Right cardiac atrium (tissue), 5 donors: ENCODE results near the gene TCP11X1. TPM values are rescaled to one million over a fixed set of nuclear protein-coding genes. Genes with fewer than 3 reads are reported as not detected.
"Not testable (repeated sequence)": the region's sequence is repeated elsewhere in the genome, so short reads cannot be mapped to it uniquely, and the experiment has no call there.

ENCODE experiments used
- ATAC-seq, 2 donors: fragments of 200-7000 bp; cut with Tn5 transposase; one replicate each; pipeline versions ENCODE4 v1.8.0 to v1.9.1; 2020; ENCODE audit warnings: moderate library complexity in 2 of 2, mild to moderate bottlenecking in 1 of 2
- DNase-seq, 3 donors: peaks; one replicate each; pipeline ENCODE4 v3.0.0-alpha.2; 2020
- H3K27ac ChIP-seq: one replicate; pipeline ENCODE4 v1.5.1; 2013; ENCODE audit warnings: mild to moderate bottlenecking, low read length, control low read depth, moderate library complexity
- H3K27me3 ChIP-seq: one replicate; pipeline ENCODE4 v1.6.1; 2013; ENCODE audit not compliant: control insufficient read depth, insufficient read depth
- H3K4me1 ChIP-seq: one replicate; pipeline ENCODE4 v1.6.1; 2013; ENCODE audit warnings: low read length; ENCODE audit not compliant: control insufficient read depth, insufficient read depth
- H3K4me3 ChIP-seq: one replicate; pipeline ENCODE4 v1.5.1; 2013; ENCODE audit warnings: low read length, control low read depth
- H3K9me3 ChIP-seq: one replicate; pipeline ENCODE4 v1.6.1; 2013; ENCODE audit warnings: low read length; ENCODE audit not compliant: control insufficient read depth
- WGBS: extraction: QIAGEN DNeasy Blood & Tissue Kit; methylation state at CpG from one replicate; pipeline ENCODE4 v1.1.7; 2013; 5-methylcytosine and 5-hydroxymethylcytosine counted together
- intact Hi-C, 4 donors: fragments of 100-400 bp; cut with DNase I; formaldehyde crosslinking; loops; one replicate each; pipeline versions ENCODE4 v1.11.0 to v1.14.0; 2022 to 2023
- long read RNA-seq, 4 donors: library from polyadenylated mRNA; unstranded; transcript quantifications; one replicate each; pipeline ENCODE4 v2.0.0, GENCODE V29; 2020 to 2021
- polyA plus RNA-seq: library from polyadenylated mRNA; stranded (reverse); fragments of 200-250 nt; gene quantifications from one replicate; pipeline ENCODE4 v1.2.3, GENCODE V29; 2013
- total RNA-seq, 4 donors: library from RNA; stranded (reverse); fragmentation: NEBNext Ultra II Directional; extraction: Animal tissue kit (Norgen Biotek cat#: 25700); gene quantifications; one replicate each; pipeline ENCODE4 v1.2.1, GENCODE V29; 2021
- donor health status: healthy with polysubstance abuse.
- donor health status: DM: no; HTN: yes; CAD: no.
- donor health status: DM: no; HTN: no; CAD: no.
- donor health status: DM: no; HTN: yes; CAD: no; lungs with severe emphysema.
- donor health status: DM: yes; HTN: yes; CAD: no.

The TCP11X1 gene
- total RNA-seq (not detected), polyA plus RNA-seq (not detected)
- long read RNA-seq, donor 1: 0 reads
- long read RNA-seq, donor 2: 0 reads
- long read RNA-seq, donor 3: 0 reads
- long read RNA-seq, donor 4: 0 reads

- DNase-seq: peak in 1 of 3 donors; percentile 15
- intact Hi-C loops, H3K27ac ChIP-seq, H3K4me1 ChIP-seq, H3K4me3 ChIP-seq, ATAC-seq, H3K27me3 ChIP-seq, H3K9me3 ChIP-seq: not testable (repeated sequence)
- no CpG with 5 or more reads among the region's 15 CpGs for WGBS
Observed at GRCh38 chrX:102214986-102215385, at the start of gene TCP11X1. TSS of gene TCP11X1 (plus strand) at chrX:102215301.

- Histone ChIP-seq H3K4me1 (no peaks in the 10 kb centered on the region), H3K9me3 (no peaks in the 10 kb centered on the region), H3K4me3 (no peak overlapping the region), H3K27me3 (no peaks in the 10 kb centered on the region), H3K27ac (no peak overlapping the region)
- DNase-seq: no peak
- no peak for ATAC-seq
- WGBS: 73% methylated on average over 7 of the region's 7 CpGs
- intact Hi-C loops: no loop called here
Observed at GRCh38 chrX:102185967-102186720, 29.0 kb upstream of the TCP11X1 start.

- H3K4me1 ChIP-seq, H3K4me3 ChIP-seq, DNase-seq, H3K9me3 ChIP-seq, H3K27me3 ChIP-seq, intact Hi-C loops, H3K27ac ChIP-seq: not testable (repeated sequence)
- ATAC-seq: peak in 1 of 2 donors; percentile 58
- WGBS: no CpG with 5 or more reads among the region's 5 CpGs
Observed at GRCh38 chrX:102207940-102208339, 7.2 kb upstream of the TCP11X1 start.

- intact Hi-C loops, DNase-seq, H3K27ac ChIP-seq, H3K4me1 ChIP-seq, ATAC-seq, H3K4me3 ChIP-seq, H3K9me3 ChIP-seq, H3K27me3 ChIP-seq: not testable (repeated sequence)
- WGBS: no CpG with 5 or more reads among the region's 3 CpGs
Observed at GRCh38 chrX:102216497-102216896, 1.4 kb downstream of the TCP11X1 start.

GRCh38 chrX:102235678-102236077 is 20.6 kb downstream of the TCP11X1 start:
- H3K27ac ChIP-seq, H3K27me3 ChIP-seq, H3K4me3 ChIP-seq, H3K9me3 ChIP-seq, intact Hi-C loops, H3K4me1 ChIP-seq, ATAC-seq: not testable (repeated sequence)
- 80% methylated on average over 5 of the region's 7 CpGs for WGBS
- peak; percentile 1 to 19 (median 3) for DNase-seq

- intact Hi-C loops, H3K4me3 ChIP-seq, ATAC-seq, H3K9me3 ChIP-seq, H3K27ac ChIP-seq, H3K27me3 ChIP-seq, H3K4me1 ChIP-seq, DNase-seq: not testable (repeated sequence)
- 85% methylated on average over 10 of the region's 15 CpGs for WGBS
Observed at GRCh38 chrX:102240265-102240664, 25.2 kb downstream of the TCP11X1 start.

- H3K4me1 ChIP-seq, H3K27me3 ChIP-seq, intact Hi-C loops, DNase-seq, H3K27ac ChIP-seq, H3K4me3 ChIP-seq, H3K9me3 ChIP-seq, ATAC-seq: not testable (repeated sequence)
- no CpG with 5 or more reads among the region's 9 CpGs for WGBS
Observed at GRCh38 chrX:102246893-102247292, 31.8 kb downstream of the TCP11X1 start, which contains the start of gene NXF2. TSS of gene NXF2 (plus strand) at chrX:102247167. CDS start at chrX:102307079, 59,912 bp downstream.

- no CpG with 5 or more reads among the region's 4 CpGs for WGBS
- ATAC-seq, intact Hi-C loops: not testable (repeated sequence)
Observed at GRCh38 chrX:102272231-102272630, 57.1 kb downstream of the TCP11X1 start.

More at GRCh38 chrX:102272231-102272630, 57.1 kb downstream of the TCP11X1 start:
- not testable (repeated sequence) for H3K4me3 ChIP-seq, H3K9me3 ChIP-seq, H3K27ac ChIP-seq, H3K27me3 ChIP-seq, H3K4me1 ChIP-seq, DNase-seq

Other genes with a start within 250 kb of the TCP11X1 start
- 10 to 100 TPM in 3 of 4 donors, 1 to 10 TPM in 1; 3.1 to 20.6 (median 19.4) TPM for gene TCEAL2, start 89.6 kb upstream of the TCP11X1 start, total RNA-seq
- 7.6 TPM for gene TCEAL2, start 89.6 kb upstream of the TCP11X1 start, polyA plus RNA-seq
- gene TCEAL6, start 72.8 kb upstream of the TCP11X1 start, total RNA-seq: not detected
- not detected for gene TCEAL6, start 72.8 kb upstream of the TCP11X1 start, polyA plus RNA-seq
- gene BEX5, start 59.3 kb upstream of the TCP11X1 start, total RNA-seq: 1 to 10 TPM; 1.2 to 4.7 (median 3.4) TPM
- gene BEX5, start 59.3 kb upstream of the TCP11X1 start, polyA plus RNA-seq: 2.4 TPM
- not detected for gene NXF2, start 31.9 kb downstream of the TCP11X1 start, total RNA-seq
- not detected for gene NXF2, start 31.9 kb downstream of the TCP11X1 start, polyA plus RNA-seq
- gene NXF2B, start 224.7 kb downstream of the TCP11X1 start, total RNA-seq: not detected
- gene NXF2B, start 224.7 kb downstream of the TCP11X1 start, polyA plus RNA-seq: not detected